Prostate gland (tissue), 2 donors: ENCODE measurements around the gene RESF1. TPM values are rescaled to one million over a fixed set of nuclear protein-coding genes. Genes with fewer than 3 reads are reported as not detected.

Experiments
- DNase-seq: peaks from one replicate; pipeline ENCODE4 v3.0.0-alpha.2; 2019; ENCODE audit warnings: low spot score
- H3K27ac ChIP-seq, 2 donors: fragments of 200-600 bp; sonication (generic); 2 replicates each; pipeline ENCODE4 v1.5.1; 2017 to 2019
- H3K27me3 ChIP-seq: fragments of 200-600 bp; sonication (generic); replicated peaks from 2 replicates; pipeline ENCODE4 v1.5.1; 2019; ENCODE audit not compliant: insufficient read depth
- H3K36me3 ChIP-seq, 2 donors: fragments of 200-600 bp; sonication (generic); 1 replicate in 1 of 2; 2 replicates in 1 of 2; pipeline versions ENCODE4 v1.5.1 to v1.8.1; 2017 to 2019
- H3K4me1 ChIP-seq: fragments of 200-600 bp; sonication (generic); replicated peaks from 2 replicates; pipeline ENCODE4 v1.5.1; 2019
- H3K4me3 ChIP-seq, 2 donors: fragments of 200-600 bp; sonication (generic); 2 replicates each; pipeline ENCODE4 v1.5.1; 2017 to 2019
- H3K9me3 ChIP-seq: fragments of 200-600 bp; sonication (generic); 2 replicates; pipeline ENCODE4 v1.5.1; 2017
- POLR2A ChIP-seq: fragments of 450-650 bp; IDR thresholded peaks from one replicate; pipeline ENCODE4 v1.6.1; 2016; ENCODE audit warnings: antibody characterized with exemption, mild to moderate bottlenecking
- POLR2AphosphoS5 ChIP-seq: sonication (generic); formaldehyde crosslinking; IDR thresholded peaks from one replicate; pipeline ENCODE4 v1.6.1; 2017; ENCODE audit warnings: antibody characterized with exemption
- WGBS: methylation state at CpG from one replicate; pipeline ENCODE4 v1.1.5; 2018; 5-methylcytosine and 5-hydroxymethylcytosine counted together
- intact Hi-C: fragments of 100-400 bp; cut with DNase I; formaldehyde crosslinking; loops from one replicate; pipeline ENCODE4 v1.14.2; 2022
- total RNA-seq, 2 donors: library from RNA; depleted of rRNA; stranded (reverse); fragments of >200 nt; gene quantifications; one replicate each; pipeline ENCODE4 v1.1.0, GENCODE V29; 2016
- TF ChIP-seq, protein P1 (sequence below), 4 experiments: fragments of 200-600 bp in 2 of 4; fragments of 450-650 bp in 2 of 4; sonication (generic) in 2 of 4; IDR thresholded peaks; 1 replicate in 3 of 4; 2 replicates in 1 of 4; pipeline ENCODE4 v1.5.1; 2016 to 2019; ENCODE audit warnings: antibody characterized with exemption in 4 of 4, mild to moderate bottlenecking in 2 of 4, moderate library complexity in 2 of 4

Gene RESF1
- total RNA-seq, 2 donors from 2014 or later, result 27.6 to 97.7 TPM

DNA sequence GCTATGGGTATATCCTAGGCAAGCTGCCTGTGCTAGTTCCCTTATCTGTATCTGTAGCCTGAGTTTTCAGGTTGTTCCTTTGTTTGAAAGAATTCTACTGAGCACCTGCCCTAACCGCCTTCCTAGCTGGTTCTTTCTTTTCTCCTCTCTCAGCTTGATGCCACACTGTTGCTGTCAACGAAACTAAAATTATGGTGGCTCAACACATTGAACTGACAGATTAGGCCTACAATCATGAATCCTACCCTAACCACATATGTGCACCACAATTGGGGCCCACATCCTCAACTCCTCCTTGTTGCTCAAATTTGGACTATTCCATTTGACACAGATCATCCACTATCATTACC, 36.2 kb upstream of the RESF1 start:
- TF ChIP-seq, protein P1, sequence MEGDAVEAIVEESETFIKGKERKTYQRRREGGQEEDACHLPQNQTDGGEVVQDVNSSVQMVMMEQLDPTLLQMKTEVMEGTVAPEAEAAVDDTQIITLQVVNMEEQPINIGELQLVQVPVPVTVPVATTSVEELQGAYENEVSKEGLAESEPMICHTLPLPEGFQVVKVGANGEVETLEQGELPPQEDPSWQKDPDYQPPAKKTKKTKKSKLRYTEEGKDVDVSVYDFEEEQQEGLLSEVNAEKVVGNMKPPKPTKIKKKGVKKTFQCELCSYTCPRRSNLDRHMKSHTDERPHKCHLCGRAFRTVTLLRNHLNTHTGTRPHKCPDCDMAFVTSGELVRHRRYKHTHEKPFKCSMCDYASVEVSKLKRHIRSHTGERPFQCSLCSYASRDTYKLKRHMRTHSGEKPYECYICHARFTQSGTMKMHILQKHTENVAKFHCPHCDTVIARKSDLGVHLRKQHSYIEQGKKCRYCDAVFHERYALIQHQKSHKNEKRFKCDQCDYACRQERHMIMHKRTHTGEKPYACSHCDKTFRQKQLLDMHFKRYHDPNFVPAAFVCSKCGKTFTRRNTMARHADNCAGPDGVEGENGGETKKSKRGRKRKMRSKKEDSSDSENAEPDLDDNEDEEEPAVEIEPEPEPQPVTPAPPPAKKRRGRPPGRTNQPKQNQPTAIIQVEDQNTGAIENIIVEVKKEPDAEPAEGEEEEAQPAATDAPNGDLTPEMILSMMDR (IDR thresholded peaks at IDR 0.05), result no peak
- TF ChIP-seq POLR2AphosphoS5 (no peak), POLR2A (no peak)
- no peak for DNase-seq
- no peak overlapping the region for H3K27ac ChIP-seq
- no peaks in the 10 kb centered on the region for H3K9me3 ChIP-seq
- intact Hi-C loops, result no loop called here
- no peaks in the 10 kb centered on the region for H3K4me1 ChIP-seq
- WGBS, result 98% methylated on average over 2 of the region's 2 CpGs
- no peaks in the 10 kb centered on the region for H3K36me3 ChIP-seq
- no peaks in the 10 kb centered on the region for H3K27me3 ChIP-seq
- no peak overlapping the region for H3K4me3 ChIP-seq

DNA sequence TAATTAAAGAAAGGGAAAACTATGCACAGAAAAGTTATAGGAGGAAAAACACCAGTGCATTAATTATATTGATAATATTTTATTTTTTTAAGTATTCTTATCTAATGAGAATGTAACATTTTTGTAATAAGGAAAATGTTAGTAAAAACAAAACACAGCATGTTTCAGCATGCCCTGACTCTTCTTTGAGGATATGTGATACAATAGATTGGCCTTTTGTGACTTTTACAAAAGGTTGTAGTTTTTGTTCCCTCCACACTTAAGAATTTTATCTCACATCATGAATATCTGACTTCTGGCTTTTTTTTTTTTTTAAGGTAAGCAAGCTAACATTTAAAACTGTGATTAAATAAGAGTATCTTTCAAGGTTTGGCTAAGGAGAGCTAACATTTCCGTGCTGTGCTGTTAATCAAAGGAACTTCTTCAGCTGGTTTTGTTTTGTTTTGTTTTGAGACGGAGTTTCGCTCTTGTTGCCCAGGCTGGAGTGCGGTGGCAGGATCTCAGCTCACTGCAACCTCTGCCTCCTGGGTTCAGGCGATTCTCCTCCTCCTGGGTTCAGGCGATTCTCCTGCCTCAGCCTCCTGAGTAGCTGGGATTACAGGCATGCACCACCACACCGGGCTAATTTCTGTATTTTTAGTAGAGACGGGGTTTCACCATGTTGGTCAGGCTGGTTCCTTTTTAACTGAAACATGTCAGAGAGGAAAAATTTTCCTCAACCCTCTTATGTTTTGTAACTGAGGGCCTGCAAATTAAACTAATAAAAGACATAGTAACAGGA, 30.8 kb upstream of the RESF1 start:
- Histone ChIP-seq H3K27ac (no peak overlapping the region), H3K36me3 (no peaks in the 10 kb centered on the region), H3K27me3 (no peaks in the 10 kb centered on the region), H3K4me1 (no peaks in the 10 kb centered on the region), H3K4me3 (no peak overlapping the region), H3K9me3 (no peaks in the 10 kb centered on the region)
- intact Hi-C loops, result no loop called here
- TF ChIP-seq, protein P1 (IDR thresholded peaks at IDR 0.05), result no peak
- TF ChIP-seq POLR2A, result no peak
- TF ChIP-seq POLR2AphosphoS5, result no peak
- no peak for DNase-seq
- WGBS, result 73% methylated on average over 8 of the region's 8 CpGs

DNA sequence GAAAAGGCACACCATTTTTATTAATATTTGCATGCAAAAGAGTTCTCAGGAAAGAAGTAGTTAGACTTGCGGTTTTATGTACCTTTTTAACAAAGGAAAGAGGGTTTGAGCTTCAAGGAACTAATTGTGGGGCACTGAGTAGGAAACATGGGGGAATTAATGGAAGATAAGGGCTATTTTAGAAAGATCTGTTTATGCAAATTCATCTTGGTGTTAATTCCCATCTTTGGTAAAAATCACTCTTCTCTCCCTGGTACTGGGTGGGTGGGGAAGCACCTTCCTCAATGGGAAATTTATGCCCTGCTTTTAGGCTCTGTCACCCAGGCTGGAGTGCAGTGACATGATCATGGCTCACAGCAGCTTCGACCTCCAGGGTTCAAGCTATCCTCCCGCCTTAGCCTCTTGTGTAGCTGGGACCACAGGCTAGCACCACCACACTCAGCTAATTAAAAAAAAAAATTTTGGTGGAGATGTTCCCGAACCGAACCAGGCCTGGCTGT, 30.1 kb upstream of the RESF1 start:
- no peak overlapping the region for H3K4me3 ChIP-seq
- no peaks in the 10 kb centered on the region for H3K9me3 ChIP-seq
- H3K4me1 ChIP-seq, result no peaks in the 10 kb centered on the region
- H3K36me3 ChIP-seq, result no peaks in the 10 kb centered on the region
- intact Hi-C loops, result no loop called here
- 96% methylated on average over 5 of the region's 5 CpGs for WGBS
- no peak overlapping the region for H3K27ac ChIP-seq
- TF ChIP-seq POLR2A (no peak), POLR2AphosphoS5 (no peak)
- TF ChIP-seq, protein P1 (IDR thresholded peaks at IDR 0.05), result no peak
- DNase-seq, result no peak
- no peaks in the 10 kb centered on the region for H3K27me3 ChIP-seq

DNA sequence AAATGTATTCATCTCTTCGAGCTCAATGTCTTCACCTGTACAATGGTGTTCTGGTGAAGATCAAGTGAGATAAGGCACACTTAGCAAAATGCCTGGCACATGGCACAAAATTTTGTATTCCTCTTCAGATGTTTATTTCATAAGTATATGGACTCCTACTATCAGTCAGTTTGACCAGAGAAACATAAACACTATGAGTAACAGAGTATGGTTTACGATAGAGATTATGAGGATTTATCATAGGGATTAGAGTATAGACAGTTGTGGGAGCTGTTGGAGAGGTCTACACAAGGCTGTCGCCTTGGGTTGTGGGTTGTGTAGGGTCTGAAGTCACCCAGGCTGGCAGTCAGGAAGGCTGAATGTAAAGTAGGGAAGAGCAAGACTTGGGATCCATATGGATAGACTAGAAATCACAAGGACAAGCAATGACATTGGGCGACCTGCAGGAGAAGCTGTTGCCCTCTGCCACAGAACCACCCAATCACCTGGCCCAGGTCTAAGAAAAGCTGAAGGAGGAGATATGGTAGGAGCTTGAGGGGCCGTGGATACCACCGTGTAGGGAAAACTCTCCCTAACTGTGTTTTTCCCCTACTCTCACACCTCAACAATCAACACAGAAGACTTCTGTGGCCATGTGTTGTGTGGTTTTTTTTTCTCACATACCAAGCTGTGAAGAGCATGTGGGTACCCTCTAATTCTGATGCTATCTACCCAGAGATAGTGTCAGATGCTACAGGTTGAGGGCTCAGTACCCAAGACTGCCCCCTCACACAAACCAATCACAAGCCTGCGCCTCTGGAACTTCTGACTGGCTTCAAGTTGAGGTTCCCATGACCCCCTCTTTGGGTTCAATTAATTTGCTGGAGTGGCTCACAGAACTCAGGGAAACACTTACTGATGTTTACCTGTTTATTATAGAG, 27.2 kb upstream of the RESF1 start:
- TF ChIP-seq POLR2AphosphoS5 (no peak), POLR2A (no peak)
- TF ChIP-seq, protein P1 (IDR thresholded peaks at IDR 0.05), result no peak
- Histone ChIP-seq H3K27me3 (no peaks in the 10 kb centered on the region), H3K27ac (no peak overlapping the region), H3K36me3 (no peaks in the 10 kb centered on the region), H3K4me3 (no peak overlapping the region), H3K4me1 (no peaks in the 10 kb centered on the region), H3K9me3 (no peaks in the 10 kb centered on the region)
- no peak for DNase-seq
- intact Hi-C loops, result no loop called here
- 77% methylated on average over 7 of the region's 7 CpGs for WGBS
